ENCODE measurements around the gene KRT3. TPM values are rescaled to one million over a fixed set of nuclear protein-coding genes. Genes with fewer than 3 reads are reported as not detected.

The KRT3 gene
- total and polyA plus RNA-seq, 4 donors, result not detected

GRCh38 chr12:52825961-52826360 is 30.0 kb upstream of the KRT3 start (continued):
- TF ChIP-seq CTCF (IDR thresholded peaks at IDR 0.05; ENCODE audit: low read depth, low read length, missing input control), result no peak

- WGBS, result 88% methylated on average over 5 of the region's 5 CpGs
- Histone ChIP-seq H3K9me3 (ENCODE audit: control insufficient read depth in 4 of 4, low read length in 3 of 4) (no peaks in the 10 kb centered on the region), H3K36me3 (ENCODE audit: control insufficient read depth in 4 of 4, insufficient read depth in 3 of 4, low read depth in 1 of 4, low read length in 3 of 4) (no peaks in the 10 kb centered on the region), H3K9ac (ENCODE audit: low read depth in 1 of 2, low read length in 2 of 2) (no peak overlapping the region), H3K27me3 (ENCODE audit: control insufficient read depth in 4 of 4, insufficient read depth in 4 of 4, low read length in 3 of 4) (no peaks in the 10 kb centered on the region), H3K4me3 (ENCODE audit: low read depth in 1 of 3, low read length in 3 of 3) (no peak overlapping the region), H3K4me1 (ENCODE audit: control insufficient read depth in 4 of 4, insufficient read depth in 4 of 4, low read length in 3 of 4) (no peaks in the 10 kb centered on the region), H3K27ac (ENCODE audit: low read depth in 1 of 2, low read length in 2 of 2) (no peak overlapping the region)
- no peak for TF ChIP-seq RXRA (IDR thresholded peaks at IDR 0.05)
- no peak for DNase-seq (ENCODE audit: low spot score)
Measured at GRCh38 chr12:52824741-52825410, 29.0 kb upstream of the KRT3 start.

- no peak for DNase-seq (ENCODE audit: low spot score)
- Histone ChIP-seq H3K27ac (ENCODE audit: low read depth in 1 of 2, low read length in 2 of 2) (no peak overlapping the region), H3K9me3 (ENCODE audit: control insufficient read depth in 4 of 4, low read length in 3 of 4) (no peaks in the 10 kb centered on the region), H3K9ac (ENCODE audit: low read depth in 1 of 2, low read length in 2 of 2) (no peak overlapping the region), H3K4me3 (ENCODE audit: low read depth in 1 of 3, low read length in 3 of 3) (no peak overlapping the region), H3K36me3 (ENCODE audit: control insufficient read depth in 4 of 4, insufficient read depth in 3 of 4, low read depth in 1 of 4, low read length in 3 of 4) (no peaks in the 10 kb centered on the region), H3K4me1 (ENCODE audit: control insufficient read depth in 4 of 4, insufficient read depth in 4 of 4, low read length in 3 of 4) (no peaks in the 10 kb centered on the region), H3K27me3 (ENCODE audit: control insufficient read depth in 4 of 4, insufficient read depth in 4 of 4, low read length in 3 of 4) (no peaks in the 10 kb centered on the region)
- no peak for TF ChIP-seq EGR1 (IDR thresholded peaks at IDR 0.05; ENCODE audit: low read depth in 2 of 2)
- no peak for TF ChIP-seq GABPA (IDR thresholded peaks at IDR 0.05 in 1 of 2, conservative IDR thresholded peaks at IDR 0.05 in 1 of 2)
- TF ChIP-seq FOXA2 (IDR thresholded peaks at IDR 0.05), result no peak
- TF ChIP-seq MAX (IDR thresholded peaks at IDR 0.05), result no peak
- no peak for TF ChIP-seq CTCF (IDR thresholded peaks at IDR 0.05; ENCODE audit: low read depth, low read length, missing input control)
- no peak for TF ChIP-seq HNF4G (IDR thresholded peaks at IDR 0.05)
- no peak for TF ChIP-seq RAD21 (IDR thresholded peaks at IDR 0.05)
- WGBS, result 88% methylated on average over 15 of the region's 15 CpGs
Measured at GRCh38 chr12:52823761-52824450, 28.0 kb upstream of the KRT3 start.

Measured in liver (tissue), 9 donors.